ENCODE data around the gene PCDHGA4. TPM values are rescaled to one million over a fixed set of nuclear protein-coding genes. Genes with fewer than 3 reads are reported as not detected.
A peak's percentile ranks its signal among the peaks of the same experiment; 100 is the strongest.

The PCDHGA4 gene
- total and polyA plus RNA-seq, 2 of the 8 experiments (the other 6 are each of a cell fraction or from before 2014, with no cell fraction given) = 1.4 to 1.9 TPM

DNA sequence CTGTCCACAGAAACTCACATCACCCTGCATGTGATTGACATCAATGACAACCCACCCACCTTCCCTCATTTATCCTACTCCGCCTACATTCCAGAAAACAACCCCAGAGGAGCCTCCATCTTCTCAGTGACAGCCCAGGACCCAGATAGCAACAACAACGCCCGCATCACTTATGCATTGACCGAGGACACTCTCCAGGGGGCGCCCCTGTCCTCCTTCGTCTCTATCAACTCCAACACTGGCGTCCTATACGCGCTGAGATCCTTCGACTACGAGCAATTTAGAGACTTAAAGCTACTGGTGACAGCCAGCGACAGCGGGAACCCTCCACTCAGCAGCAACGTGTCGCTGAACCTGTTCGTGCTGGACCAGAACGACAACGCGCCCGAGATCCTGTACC lies 9.5 kb upstream of the PCDHGA4 start:
- 86% methylated on average over 11 of the region's 20 CpGs; no CpG with 5 or more reads in 1 of the 2 experiments for WGBS, 2 experiments (ENCODE audit: extremely low coverage in 1 of 2, insufficient coverage in 1 of 2, insufficient read length in 1 of 2, insufficient replicate concordance in 2 of 2, low coverage in 1 of 2, low lambda C conversion rate in 2 of 2, missing lambda C conversion rate in 1 of 2)
- no peak overlapping the region for H4K8ac ChIP-seq (ENCODE audit: extremely low read depth, insufficient read depth, low read length)
- no peak overlapping the region for H2BK12ac ChIP-seq (ENCODE audit: low read depth, low read length)
- no peak overlapping the region for H3K4me3 ChIP-seq (ENCODE audit: extremely low read depth in 1 of 4, insufficient read depth in 2 of 4, low read depth in 3 of 4, low read length in 4 of 4)
- H2BK120ac ChIP-seq (replicated peaks; ENCODE audit: low read depth, low read length) = no peak overlapping the region
- H3K4me2 ChIP-seq (ENCODE audit: insufficient read depth in 1 of 2, low read depth in 2 of 2, low read length in 2 of 2) = no peak overlapping the region
- POLR2A ChIA-PET (ENCODE audit: partially characterized antibody) = no interaction called here
- no peak overlapping the region for H2AFZ ChIP-seq (ENCODE audit: low read length)
- no peak overlapping the region for H3K23ac ChIP-seq (ENCODE audit: insufficient read length)
- no peak overlapping the region for H3K18ac ChIP-seq (ENCODE audit: extremely low read depth, low read length)
- peaks cover 19 to 28% of the 10 kb centered on the region in 2 experiments; a peak in 3 of 4 replicates for H3K9me3 ChIP-seq (ENCODE audit: insufficient read depth in 2 of 2, low read depth in 1 of 2, low read length in 1 of 2)
- FAIRE-seq = no peak
- H3K36me3 ChIP-seq (ENCODE audit: control insufficient read depth in 2 of 4, insufficient read depth in 4 of 4, low read length in 3 of 4) = no peaks in the 10 kb centered on the region; a peak in 2 of 8 replicates
- peaks cover 0 to 4% (median under 1%) of the 10 kb centered on the region in 4 experiments; a peak in 1 of 7 replicates for H3K4me1 ChIP-seq (replicated peaks in 1 of 4; ENCODE audit: control insufficient read depth in 3 of 4, insufficient read depth in 4 of 4, low read length in 3 of 4)
- no peak for DNase-seq (ENCODE audit: low read depth in 1 of 2, low spot score in 2 of 2)
- H3K9ac ChIP-seq (replicated peaks in 1 of 4; ENCODE audit: extremely low read depth in 1 of 4, low read depth in 3 of 4, low read length in 3 of 4) = no peak overlapping the region
- no peak overlapping the region for H4K5ac ChIP-seq (ENCODE audit: insufficient read length, low read depth, low read length)
- no peaks in the 10 kb centered on the region for H3K79me1 ChIP-seq (ENCODE audit: low read depth, low read length)
- no peak overlapping the region for H3K27ac ChIP-seq (ENCODE audit: low read depth, low read length)
- H3K4ac ChIP-seq (replicated peaks; ENCODE audit: insufficient read length, low read depth, low read length) = no peak overlapping the region
- no peak overlapping the region for H3K14ac ChIP-seq (ENCODE audit: insufficient read length)
- TF ChIP-seq KDM4A (IDR thresholded peaks at IDR 0.05; ENCODE audit: low read depth, low read length, severe bottlenecking) = no peak
- TF ChIP-seq, protein P1, sequence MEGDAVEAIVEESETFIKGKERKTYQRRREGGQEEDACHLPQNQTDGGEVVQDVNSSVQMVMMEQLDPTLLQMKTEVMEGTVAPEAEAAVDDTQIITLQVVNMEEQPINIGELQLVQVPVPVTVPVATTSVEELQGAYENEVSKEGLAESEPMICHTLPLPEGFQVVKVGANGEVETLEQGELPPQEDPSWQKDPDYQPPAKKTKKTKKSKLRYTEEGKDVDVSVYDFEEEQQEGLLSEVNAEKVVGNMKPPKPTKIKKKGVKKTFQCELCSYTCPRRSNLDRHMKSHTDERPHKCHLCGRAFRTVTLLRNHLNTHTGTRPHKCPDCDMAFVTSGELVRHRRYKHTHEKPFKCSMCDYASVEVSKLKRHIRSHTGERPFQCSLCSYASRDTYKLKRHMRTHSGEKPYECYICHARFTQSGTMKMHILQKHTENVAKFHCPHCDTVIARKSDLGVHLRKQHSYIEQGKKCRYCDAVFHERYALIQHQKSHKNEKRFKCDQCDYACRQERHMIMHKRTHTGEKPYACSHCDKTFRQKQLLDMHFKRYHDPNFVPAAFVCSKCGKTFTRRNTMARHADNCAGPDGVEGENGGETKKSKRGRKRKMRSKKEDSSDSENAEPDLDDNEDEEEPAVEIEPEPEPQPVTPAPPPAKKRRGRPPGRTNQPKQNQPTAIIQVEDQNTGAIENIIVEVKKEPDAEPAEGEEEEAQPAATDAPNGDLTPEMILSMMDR (IDR thresholded peaks at IDR 0.05; ENCODE audit: control extremely low read depth in 1 of 3, insufficient read depth in 1 of 3, low read depth in 1 of 3, low read length in 3 of 3) = peak in 2 of 3 experiments; percentile 11 to 14; a peak in 2 of 4 replicates
- no peaks in the 10 kb centered on the region for H4K20me1 ChIP-seq (replicated peaks in 1 of 2; ENCODE audit: control insufficient read depth in 1 of 2, insufficient read depth in 2 of 2, low read length in 2 of 2)
- no peaks in the 10 kb centered on the region for H3K27me3 ChIP-seq (replicated peaks in 1 of 4; ENCODE audit: control insufficient read depth in 3 of 4, extremely low read depth in 1 of 4, insufficient read depth in 3 of 4, low read length in 3 of 4)
- no peak overlapping the region for H3K56ac ChIP-seq (replicated peaks; ENCODE audit: insufficient read length, low read depth, low read length)
- no peak overlapping the region for H2BK5ac ChIP-seq (ENCODE audit: low read depth, low read length)
- no peaks in the 10 kb centered on the region for H3K23me2 ChIP-seq (ENCODE audit: low read depth, low read length)
- CTCF ChIA-PET (ENCODE audit: partially characterized antibody) = interaction anchor here (1.3 to 4.8 kb wide), 10 partner anchors 10 to 153 kb away, joined by 4 to 21 read pairs (median 12); partner anchors contain the start of genes PCDHB10, PCDHB14, PCDHB15 and TAF7
- no peak overlapping the region for H2BK20ac ChIP-seq (ENCODE audit: low read length)
- H2BK15ac ChIP-seq (ENCODE audit: low read length) = no peak overlapping the region
- H3K79me2 ChIP-seq (ENCODE audit: control insufficient read depth in 1 of 2, insufficient read depth in 2 of 2, low read length in 2 of 2) = no peaks in the 10 kb centered on the region
- H2AK5ac ChIP-seq (ENCODE audit: low read depth, low read length) = no peak overlapping the region
- H4K91ac ChIP-seq (replicated peaks; ENCODE audit: insufficient read length, low read length) = no peak overlapping the region

Data from H1 (cell line).